ENCODE results near the gene TRMT112.

DNA sequence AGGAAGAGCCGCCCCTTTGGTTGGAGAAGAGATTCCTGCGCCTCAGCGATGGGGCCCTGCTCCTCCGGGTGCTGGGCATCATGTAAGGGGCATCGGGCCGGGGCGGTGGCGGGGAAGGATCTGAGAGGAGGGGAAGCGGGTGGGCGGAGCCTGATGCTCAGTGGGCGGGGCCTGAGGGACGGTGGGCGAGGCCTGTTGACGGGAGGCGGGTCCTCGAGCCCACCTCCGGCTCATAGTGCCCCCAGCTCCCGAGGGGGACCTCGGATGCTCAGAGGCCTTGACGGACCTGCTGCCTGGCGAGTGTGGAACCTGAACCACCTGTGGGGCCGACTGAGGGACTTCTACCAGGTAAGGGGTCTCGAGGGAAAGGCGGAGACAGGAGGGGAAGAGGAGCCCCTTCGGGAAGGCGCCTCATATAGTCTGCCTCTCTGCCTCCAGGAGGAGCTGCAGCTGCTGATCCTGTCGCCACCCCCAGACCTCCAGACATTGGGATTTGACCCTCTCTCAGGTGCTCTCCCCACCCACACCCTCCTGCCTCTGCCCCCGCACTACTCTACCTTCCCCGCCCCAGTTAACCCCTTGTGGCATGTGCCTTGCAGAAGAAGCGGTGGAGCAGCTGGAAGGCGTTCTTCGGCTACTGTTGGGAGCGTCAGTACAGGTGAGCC lies 23.4 kb upstream of the TRMT112 start:
- TF ChIP-seq SIN3A (IDR thresholded peaks at IDR 0.05; ENCODE audit: borderline replicate concordance, insufficient read depth, low read depth, low read length) = no peak
- TF ChIP-seq, protein P1, sequence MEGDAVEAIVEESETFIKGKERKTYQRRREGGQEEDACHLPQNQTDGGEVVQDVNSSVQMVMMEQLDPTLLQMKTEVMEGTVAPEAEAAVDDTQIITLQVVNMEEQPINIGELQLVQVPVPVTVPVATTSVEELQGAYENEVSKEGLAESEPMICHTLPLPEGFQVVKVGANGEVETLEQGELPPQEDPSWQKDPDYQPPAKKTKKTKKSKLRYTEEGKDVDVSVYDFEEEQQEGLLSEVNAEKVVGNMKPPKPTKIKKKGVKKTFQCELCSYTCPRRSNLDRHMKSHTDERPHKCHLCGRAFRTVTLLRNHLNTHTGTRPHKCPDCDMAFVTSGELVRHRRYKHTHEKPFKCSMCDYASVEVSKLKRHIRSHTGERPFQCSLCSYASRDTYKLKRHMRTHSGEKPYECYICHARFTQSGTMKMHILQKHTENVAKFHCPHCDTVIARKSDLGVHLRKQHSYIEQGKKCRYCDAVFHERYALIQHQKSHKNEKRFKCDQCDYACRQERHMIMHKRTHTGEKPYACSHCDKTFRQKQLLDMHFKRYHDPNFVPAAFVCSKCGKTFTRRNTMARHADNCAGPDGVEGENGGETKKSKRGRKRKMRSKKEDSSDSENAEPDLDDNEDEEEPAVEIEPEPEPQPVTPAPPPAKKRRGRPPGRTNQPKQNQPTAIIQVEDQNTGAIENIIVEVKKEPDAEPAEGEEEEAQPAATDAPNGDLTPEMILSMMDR (IDR thresholded peaks at IDR 0.05) = no peak
- TF ChIP-seq, protein P2, sequence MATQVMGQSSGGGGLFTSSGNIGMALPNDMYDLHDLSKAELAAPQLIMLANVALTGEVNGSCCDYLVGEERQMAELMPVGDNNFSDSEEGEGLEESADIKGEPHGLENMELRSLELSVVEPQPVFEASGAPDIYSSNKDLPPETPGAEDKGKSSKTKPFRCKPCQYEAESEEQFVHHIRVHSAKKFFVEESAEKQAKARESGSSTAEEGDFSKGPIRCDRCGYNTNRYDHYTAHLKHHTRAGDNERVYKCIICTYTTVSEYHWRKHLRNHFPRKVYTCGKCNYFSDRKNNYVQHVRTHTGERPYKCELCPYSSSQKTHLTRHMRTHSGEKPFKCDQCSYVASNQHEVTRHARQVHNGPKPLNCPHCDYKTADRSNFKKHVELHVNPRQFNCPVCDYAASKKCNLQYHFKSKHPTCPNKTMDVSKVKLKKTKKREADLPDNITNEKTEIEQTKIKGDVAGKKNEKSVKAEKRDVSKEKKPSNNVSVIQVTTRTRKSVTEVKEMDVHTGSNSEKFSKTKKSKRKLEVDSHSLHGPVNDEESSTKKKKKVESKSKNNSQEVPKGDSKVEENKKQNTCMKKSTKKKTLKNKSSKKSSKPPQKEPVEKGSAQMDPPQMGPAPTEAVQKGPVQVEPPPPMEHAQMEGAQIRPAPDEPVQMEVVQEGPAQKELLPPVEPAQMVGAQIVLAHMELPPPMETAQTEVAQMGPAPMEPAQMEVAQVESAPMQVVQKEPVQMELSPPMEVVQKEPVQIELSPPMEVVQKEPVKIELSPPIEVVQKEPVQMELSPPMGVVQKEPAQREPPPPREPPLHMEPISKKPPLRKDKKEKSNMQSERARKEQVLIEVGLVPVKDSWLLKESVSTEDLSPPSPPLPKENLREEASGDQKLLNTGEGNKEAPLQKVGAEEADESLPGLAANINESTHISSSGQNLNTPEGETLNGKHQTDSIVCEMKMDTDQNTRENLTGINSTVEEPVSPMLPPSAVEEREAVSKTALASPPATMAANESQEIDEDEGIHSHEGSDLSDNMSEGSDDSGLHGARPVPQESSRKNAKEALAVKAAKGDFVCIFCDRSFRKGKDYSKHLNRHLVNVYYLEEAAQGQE (IDR thresholded peaks at IDR 0.05; ENCODE audit: insufficient read depth in 1 of 2, low read depth in 2 of 2, low read length in 1 of 2) = no peak
